Right lobe of liver (tissue), 6 donors: ENCODE measurements around the gene ARNT2. TPM values are rescaled to one million over a fixed set of nuclear protein-coding genes. Genes with fewer than 3 reads are reported as not detected.

Experiments
- ATAC-seq, 4 donors: fragments of 200-7000 bp; cut with Tn5 transposase; one replicate each; pipeline ENCODE4 v1.9.1; 2020; ENCODE audit warnings: mild to moderate bottlenecking in 4 of 4, moderate library complexity in 4 of 4
- DNase-seq, 3 donors: peaks; one replicate each; pipeline ENCODE4 v3.0.0-alpha.2; 2020
- H3K27ac ChIP-seq, 3 donors: fragments of 200-600 bp; one replicate each; pipeline ENCODE4 v1.8.0; 2022
- H3K27me3 ChIP-seq, 2 donors: fragments of 200-600 bp; one replicate each; pipeline ENCODE4 v1.8.0; 2022
- H3K36me3 ChIP-seq, 4 donors: fragments of 200-600 bp; sonication (generic) in 1 of 4; one replicate each; pipeline versions ENCODE4 v1.5.1 to v1.8.0; 2017 to 2022; ENCODE audit warnings: control low read depth in 1 of 4
- H3K4me1 ChIP-seq, 4 donors: fragments of 200-600 bp; sonication (generic) in 1 of 4; one replicate each; pipeline versions ENCODE4 v1.5.1 to v1.8.0; 2017 to 2022; ENCODE audit warnings: control low read depth in 1 of 4
- H3K4me3 ChIP-seq, 3 donors: fragments of 200-600 bp; one replicate each; pipeline ENCODE4 v1.8.0; 2022
- H3K9me3 ChIP-seq, 4 donors: fragments of 200-600 bp; sonication (generic) in 1 of 4; one replicate each; pipeline versions ENCODE4 v1.5.1 to v1.8.0; 2017 to 2022; ENCODE audit warnings: control low read depth in 1 of 4
- CTCF ChIP-seq, 4 donors: fragments of 200-600 bp in 3 of 4; fragments of 450-650 bp in 1 of 4; IDR thresholded peaks; one replicate each; pipeline versions ENCODE4 v1.5.1 to v1.8.0; 2016 to 2022; ENCODE audit warnings: antibody characterized with exemption in 4 of 4, mild to moderate bottlenecking in 2 of 4
- POLR2A ChIP-seq: fragments of 450-650 bp; IDR thresholded peaks from one replicate; pipeline ENCODE4 v1.6.1; 2017; ENCODE audit warnings: antibody characterized with exemption, mild to moderate bottlenecking
- WGBS: methylation state at CpG from one replicate; pipeline ENCODE4 v1.1.6; 2018; ENCODE audit warnings: low coverage, low lambda C conversion rate; ENCODE audit not compliant: insufficient coverage; ENCODE audit errors: missing lambda C conversion rate; 5-methylcytosine and 5-hydroxymethylcytosine counted together
- intact Hi-C, 2 donors: fragments of 100-400 bp; cut with DNase I; formaldehyde crosslinking; loops; one replicate each; pipeline versions ENCODE4 v1.11.2 to v1.14.1; 2022
- total RNA-seq, 6 experiments: library from RNA; depleted of rRNA in 2 of 6; stranded (reverse); fragments of >200 nt in 2 of 6; fragmentation: NEBNext Ultra II Directional in 3 of 6; extraction: Animal tissue kit (Norgen Biotek cat#: 25700) in 3 of 6; gene quantifications; one replicate each; pipeline versions ENCODE4 v1.1.0 to v1.2.4, GENCODE V29; 2016 to 2023
- donor health status: DM: no; HTN: yes; CAD: no.
- donor health status: DM: no; HTN: no; CAD: no.
- donor health status: DM: no; HTN: no; CAD: no.
- donor health status: DM: no; HTN: yes; CAD: no.
- donor health status: DM: no; HTN: yes; CAD: no.

Gene ARNT2
- total RNA-seq, 6 experiments from 2014 or later, result 0.12 to 1.3 (median 0.46) TPM

GRCh38 chr15:80468796-80469195 is 64.6 kb downstream of the ARNT2 start:
- Histone ChIP-seq H3K9me3 (no peaks in the 10 kb centered on the region), H3K4me3 (no peak overlapping the region), H3K27ac (no peak overlapping the region), H3K27me3 (no peaks in the 10 kb centered on the region), H3K36me3 (no peaks in the 10 kb centered on the region), H3K4me1 (no peaks in the 10 kb centered on the region)
- 68% methylated on average over 5 of the region's 5 CpGs for WGBS
- ATAC-seq, result no peak
- no peak for DNase-seq
- intact Hi-C loops, result loop anchor here in 1 of 2 donors (10.0 kb wide), 1 partner anchor 316 kb away; no protein-coding TSS in a partner anchor
- TF ChIP-seq POLR2A (no peak), CTCF (IDR thresholded peaks at IDR 0.05) (no peak)

- no peaks in the 10 kb centered on the region for H3K36me3 ChIP-seq
- TF ChIP-seq CTCF (IDR thresholded peaks at IDR 0.05), result no peak
- no peak for TF ChIP-seq POLR2A
- H3K9me3 ChIP-seq, result no peaks in the 10 kb centered on the region
- ATAC-seq, result no peak
- H3K27me3 ChIP-seq, result no peaks in the 10 kb centered on the region
- no peak overlapping the region for H3K27ac ChIP-seq
- H3K4me3 ChIP-seq, result no peak overlapping the region
- no peak for DNase-seq
- H3K4me1 ChIP-seq, result no peaks in the 10 kb centered on the region
- 60% methylated on average over 3 of the region's 3 CpGs for WGBS
- intact Hi-C loops, result loop anchor here in 1 of 2 donors (5.0 kb wide), 1 partner anchor 50 kb away; no protein-coding TSS in a partner anchor
These were observed 67.7 kb downstream of the ARNT2 start for GRCh38 chr15:80471881-80472280.

GRCh38 chr15:80473286-80474223 is 69.4 kb downstream of the ARNT2 start:
- ATAC-seq (peak in 2 of 4 donors; percentile 35 to 44), DNase-seq (no peak)
- WGBS, result 26% methylated on average over 8 of the region's 8 CpGs
- Histone ChIP-seq H3K4me3 (no peak overlapping the region), H3K9me3 (no peaks in the 10 kb centered on the region), H3K36me3 (no peaks in the 10 kb centered on the region), H3K27me3 (no peaks in the 10 kb centered on the region), H3K27ac (no peak overlapping the region), H3K4me1 (no peaks in the 10 kb centered on the region)
- TF ChIP-seq POLR2A, result no peak
- no peak for TF ChIP-seq CTCF (IDR thresholded peaks at IDR 0.05)
- intact Hi-C loops, result loop anchor here in 1 of 2 donors (5.0 kb wide), 1 partner anchor 51 kb away; no protein-coding TSS in a partner anchor

GRCh38 chr15:80474224-80475215 is 70.3 kb downstream of the ARNT2 start:
- Histone ChIP-seq H3K4me3 (no peak overlapping the region), H3K27me3 (no peaks in the 10 kb centered on the region), H3K9me3 (no peaks in the 10 kb centered on the region), H3K4me1 (no peaks in the 10 kb centered on the region), H3K27ac (no peak overlapping the region), H3K36me3 (no peaks in the 10 kb centered on the region)
- no peak for TF ChIP-seq CTCF (IDR thresholded peaks at IDR 0.05)
- TF ChIP-seq POLR2A, result no peak
- intact Hi-C loops, result loop anchor here in 1 of 2 donors (5.0 kb wide), 1 partner anchor 52 kb away; no protein-coding TSS in a partner anchor
- ATAC-seq, result no peak
- no peak for DNase-seq
- 33% methylated on average over 9 of the region's 9 CpGs for WGBS
